ENCODE results near the gene MPPED2. TPM values are rescaled to one million over a fixed set of nuclear protein-coding genes. Genes with fewer than 3 reads are reported as not detected.

The MPPED2 gene
- total and polyA plus RNA-seq, 4 experiments from 2014 or later, result not detected

- Histone ChIP-seq H3K4me3 (ENCODE audit: low read length in 2 of 2) (no peak overlapping the region), H3K9me3 (ENCODE audit: control insufficient read depth in 1 of 2, low read length in 2 of 2) (no peaks in the 10 kb centered on the region), H3K27me3 (ENCODE audit: insufficient read depth, low read length) (no peaks in the 10 kb centered on the region), H3K36me3 (ENCODE audit: insufficient read depth, low read length) (no peaks in the 10 kb centered on the region), H3K27ac (ENCODE audit: low read depth, low read length) (no peak overlapping the region), H3K4me1 (ENCODE audit: insufficient read depth, low read length) (no peaks in the 10 kb centered on the region)
- intact Hi-C loops (cut with micrococcal nuclease), result no loop called here
- Mint-ChIP-seq H3K27ac (no peak overlapping the region), H3K4me3 (peak overlapping the region in 1 of 8 donors; percentile 37), H3K36me3 (no peaks in the 10 kb centered on the region), H3K9me3 (no peaks in the 10 kb centered on the region), H3K27me3 (peaks cover 3 to 13% of the 10 kb centered on the region in 2 donors), H3K4me1 (no peaks in the 10 kb centered on the region)
- ChIA-PET CTCF (ENCODE audit: partially characterized antibody) (no interaction called here), POLR2A (ENCODE audit: partially characterized antibody) (no interaction called here)
- no peak for DNase-seq
These were observed 163.5 kb downstream of the MPPED2 start for GRCh38 chr11:30422447-30423278.

DNA sequence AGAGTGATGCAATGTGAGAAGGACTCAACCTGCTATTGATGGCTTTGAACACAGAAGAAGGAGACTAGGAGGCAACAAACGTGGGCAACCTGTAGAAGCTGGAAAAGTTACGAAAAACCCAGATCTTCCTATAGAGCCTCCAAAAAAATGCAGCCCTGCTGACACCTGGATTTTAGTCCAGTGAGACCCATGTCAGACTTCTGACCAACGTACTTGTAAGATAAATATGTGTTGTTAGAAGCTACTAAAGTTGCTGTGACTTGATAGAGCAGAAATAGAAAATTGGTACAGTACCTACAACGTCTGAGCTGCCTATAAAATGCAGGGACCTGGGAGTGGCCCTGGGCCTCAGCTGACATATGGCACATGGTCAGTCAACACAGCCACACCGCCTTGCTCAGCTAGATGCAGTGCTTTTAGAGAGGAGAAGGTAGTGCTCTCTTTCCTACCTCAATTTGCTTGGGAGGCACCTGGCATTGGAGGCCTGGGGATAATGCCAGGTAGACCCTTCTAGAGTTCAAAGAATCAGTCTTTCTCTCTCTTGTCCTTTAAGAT lies 165.8 kb downstream of the MPPED2 start:
- Mint-ChIP-seq H3K27ac (no peak overlapping the region), H3K4me1 (no peaks in the 10 kb centered on the region), H3K27me3 (peaks cover 3 to 7% of the 10 kb centered on the region in 2 donors), H3K9me3 (no peaks in the 10 kb centered on the region), H3K36me3 (no peaks in the 10 kb centered on the region), H3K4me3 (no peak overlapping the region)
- ChIA-PET POLR2A (ENCODE audit: partially characterized antibody) (no interaction called here), CTCF (ENCODE audit: partially characterized antibody) (no interaction called here)
- intact Hi-C loops (cut with micrococcal nuclease), result no loop called here
- DNase-seq, result no peak
- Histone ChIP-seq H3K4me3 (ENCODE audit: low read length in 2 of 2) (no peak overlapping the region), H3K27me3 (ENCODE audit: insufficient read depth, low read length) (no peaks in the 10 kb centered on the region), H3K4me1 (ENCODE audit: insufficient read depth, low read length) (no peaks in the 10 kb centered on the region), H3K36me3 (ENCODE audit: insufficient read depth, low read length) (no peaks in the 10 kb centered on the region), H3K9me3 (ENCODE audit: control insufficient read depth in 1 of 2, low read length in 2 of 2) (no peaks in the 10 kb centered on the region), H3K27ac (ENCODE audit: low read depth, low read length) (no peak overlapping the region)

DNA sequence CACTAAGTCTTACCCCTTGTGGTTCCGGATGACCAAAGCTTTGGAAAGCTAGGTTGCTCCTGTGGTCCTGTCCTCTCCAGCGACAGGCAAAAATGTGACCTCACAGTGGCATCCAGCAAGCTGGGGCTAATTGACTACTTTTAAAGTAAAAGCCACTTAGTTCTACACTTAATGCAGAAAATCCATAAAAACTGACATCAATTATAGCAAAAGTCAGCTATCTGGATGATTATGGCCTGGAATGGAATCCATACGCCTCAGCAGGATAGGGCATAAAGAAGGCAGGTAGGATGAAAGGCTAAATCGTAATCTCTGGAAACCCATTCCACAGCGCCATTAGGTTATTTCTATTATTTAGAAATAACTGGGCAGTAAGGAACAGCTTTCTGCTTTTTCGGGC lies 171.3 kb downstream of the MPPED2 start:
- Histone ChIP-seq H3K27ac (ENCODE audit: low read depth, low read length) (no peak overlapping the region), H3K4me1 (ENCODE audit: insufficient read depth, low read length) (no peaks in the 10 kb centered on the region), H3K27me3 (ENCODE audit: insufficient read depth, low read length) (no peaks in the 10 kb centered on the region), H3K4me3 (ENCODE audit: low read length in 2 of 2) (no peak overlapping the region), H3K9me3 (ENCODE audit: control insufficient read depth in 1 of 2, low read length in 2 of 2) (no peaks in the 10 kb centered on the region), H3K36me3 (ENCODE audit: insufficient read depth, low read length) (no peaks in the 10 kb centered on the region)
- Mint-ChIP-seq H3K4me3 (no peak overlapping the region), H3K27me3 (peaks cover 2 to 4% of the 10 kb centered on the region in 2 donors), H3K4me1 (no peaks in the 10 kb centered on the region), H3K36me3 (no peaks in the 10 kb centered on the region), H3K9me3 (no peaks in the 10 kb centered on the region), H3K27ac (no peak overlapping the region)
- ChIA-PET CTCF (ENCODE audit: partially characterized antibody) (interaction anchor here (1.3 kb wide), 1 partner anchor 286 kb away, joined by 4 read pairs; no protein-coding TSS in a partner anchor), POLR2A (ENCODE audit: partially characterized antibody) (no interaction called here)
- no peak for DNase-seq
- intact Hi-C loops (cut with micrococcal nuclease), result no loop called here

DNA sequence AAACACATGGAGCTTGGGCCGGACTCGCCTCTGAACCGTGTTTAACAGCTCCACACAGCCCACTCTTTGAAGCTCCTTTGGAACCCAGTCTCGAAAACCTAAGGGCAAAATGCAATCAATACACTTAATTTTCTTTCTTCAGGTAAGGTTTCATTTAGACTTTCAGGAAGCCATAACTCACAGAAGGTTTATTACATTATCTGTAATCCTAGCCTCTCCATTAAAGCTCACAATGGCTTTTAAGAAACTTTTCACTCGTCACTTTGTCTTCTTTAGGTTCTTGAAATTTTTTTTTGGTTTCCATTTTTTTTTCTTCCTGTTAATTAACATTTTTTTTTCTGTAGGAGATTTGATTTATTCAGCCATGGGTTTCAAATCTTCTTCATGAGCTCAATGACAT lies 171.9 kb downstream of the MPPED2 start:
- Mint-ChIP-seq H3K27ac (no peak overlapping the region), H3K27me3 (peaks cover 0 to 5% of the 10 kb centered on the region in 2 donors), H3K9me3 (no peaks in the 10 kb centered on the region), H3K4me1 (no peaks in the 10 kb centered on the region), H3K4me3 (no peak overlapping the region), H3K36me3 (no peaks in the 10 kb centered on the region)
- intact Hi-C loops (cut with micrococcal nuclease), result no loop called here
- ChIA-PET CTCF (ENCODE audit: partially characterized antibody) (interaction anchor here (1.3 kb wide), 1 partner anchor 285 kb away, joined by 4 read pairs; no protein-coding TSS in a partner anchor), POLR2A (ENCODE audit: partially characterized antibody) (no interaction called here)
- Histone ChIP-seq H3K9me3 (ENCODE audit: control insufficient read depth in 1 of 2, low read length in 2 of 2) (no peaks in the 10 kb centered on the region), H3K4me3 (ENCODE audit: low read length in 2 of 2) (no peak overlapping the region), H3K4me1 (ENCODE audit: insufficient read depth, low read length) (no peaks in the 10 kb centered on the region), H3K27ac (ENCODE audit: low read depth, low read length) (no peak overlapping the region), H3K36me3 (ENCODE audit: insufficient read depth, low read length) (no peaks in the 10 kb centered on the region), H3K27me3 (ENCODE audit: insufficient read depth, low read length) (no peaks in the 10 kb centered on the region)
- DNase-seq, result no peak

- no peak for DNase-seq
- Mint-ChIP-seq H3K27me3 (peaks cover 0 to 5% of the 10 kb centered on the region in 2 donors), H3K9me3 (no peaks in the 10 kb centered on the region), H3K4me1 (no peaks in the 10 kb centered on the region), H3K36me3 (no peaks in the 10 kb centered on the region), H3K27ac (no peak overlapping the region), H3K4me3 (no peak overlapping the region)
- Histone ChIP-seq H3K4me1 (ENCODE audit: insufficient read depth, low read length) (no peaks in the 10 kb centered on the region), H3K4me3 (ENCODE audit: low read length in 2 of 2) (no peak overlapping the region), H3K27ac (ENCODE audit: low read depth, low read length) (no peak overlapping the region), H3K9me3 (ENCODE audit: control insufficient read depth in 1 of 2, low read length in 2 of 2) (no peaks in the 10 kb centered on the region), H3K27me3 (ENCODE audit: insufficient read depth, low read length) (no peaks in the 10 kb centered on the region), H3K36me3 (ENCODE audit: insufficient read depth, low read length) (no peaks in the 10 kb centered on the region)
- CTCF ChIA-PET (ENCODE audit: partially characterized antibody), result no interaction called here
- intact Hi-C loops (cut with micrococcal nuclease), result no loop called here
- POLR2A ChIA-PET (ENCODE audit: partially characterized antibody), result no interaction called here
These were observed 173.6 kb downstream of the MPPED2 start for GRCh38 chr11:30412509-30412908.

GRCh38 chr11:30411383-30411782 lies 174.8 kb downstream of the MPPED2 start:
- no peaks in the 10 kb centered on the region for H3K4me1 Mint-ChIP-seq
- H3K36me3 Mint-ChIP-seq, result no peaks in the 10 kb centered on the region
- DNase-seq, result no peak
- H3K9me3 Mint-ChIP-seq, result no peaks in the 10 kb centered on the region
- H3K4me3 Mint-ChIP-seq, result no peak overlapping the region
- CTCF ChIA-PET (ENCODE audit: partially characterized antibody), result no interaction called here
- no peak overlapping the region for H3K4me3 ChIP-seq (ENCODE audit: low read length in 2 of 2)
- no peaks in the 10 kb centered on the region for H3K27me3 ChIP-seq (ENCODE audit: insufficient read depth, low read length)
- POLR2A ChIA-PET (ENCODE audit: partially characterized antibody), result no interaction called here
- peaks cover 0 to 3% of the 10 kb centered on the region in 2 donors for H3K27me3 Mint-ChIP-seq
- H3K4me1 ChIP-seq (ENCODE audit: insufficient read depth, low read length), result no peaks in the 10 kb centered on the region
- intact Hi-C loops (cut with micrococcal nuclease), result no loop called here
- H3K9me3 ChIP-seq (ENCODE audit: control insufficient read depth in 1 of 2, low read length in 2 of 2), result no peaks in the 10 kb centered on the region
- H3K27ac Mint-ChIP-seq, result no peak overlapping the region
- H3K36me3 ChIP-seq (ENCODE audit: insufficient read depth, low read length), result no peaks in the 10 kb centered on the region
- no peak overlapping the region for H3K27ac ChIP-seq (ENCODE audit: low read depth, low read length)

DNA sequence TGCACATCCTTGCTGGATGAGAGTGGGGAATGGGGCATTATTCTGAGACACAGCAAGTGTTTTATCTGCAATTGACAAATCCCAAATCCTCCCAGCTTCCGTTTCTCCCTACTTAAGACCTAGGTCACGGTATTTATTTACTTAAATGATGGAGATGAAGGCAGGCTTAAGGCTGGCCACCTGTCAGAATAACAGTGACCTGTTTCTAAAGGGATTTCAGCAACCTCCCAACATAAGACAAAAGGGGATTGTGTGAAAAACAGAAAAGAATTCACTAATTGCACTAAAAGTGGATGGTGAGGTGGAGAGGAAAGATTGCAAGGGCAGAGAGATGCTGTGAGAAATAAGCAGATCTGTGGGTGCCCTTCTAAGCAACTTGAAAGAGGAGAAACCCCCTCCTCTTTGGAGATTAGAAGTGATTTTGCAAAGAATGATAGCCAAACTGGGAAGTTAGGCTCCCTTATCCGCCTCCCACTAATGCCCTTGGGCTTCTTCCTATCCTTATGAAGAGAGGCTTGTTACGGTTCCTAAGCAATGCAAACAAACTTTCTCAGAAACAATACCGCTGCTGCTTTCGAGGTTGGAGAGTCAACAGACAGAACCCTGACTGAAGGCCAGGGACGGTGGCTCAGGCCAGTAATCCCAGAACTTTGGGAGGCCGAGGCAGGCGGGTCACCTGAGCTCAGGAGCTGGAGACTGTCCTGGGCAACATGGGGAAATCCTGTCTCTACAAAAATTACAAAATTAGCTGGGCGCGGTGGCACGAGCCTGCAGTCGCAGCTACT lies 179.0 kb downstream of the MPPED2 start:
- H3K9me3 Mint-ChIP-seq, result no peaks in the 10 kb centered on the region
- no peak overlapping the region for H3K4me3 Mint-ChIP-seq
- Histone ChIP-seq H3K27me3 (ENCODE audit: insufficient read depth, low read length) (no peaks in the 10 kb centered on the region), H3K4me3 (ENCODE audit: low read length in 2 of 2) (no peak overlapping the region), H3K4me1 (ENCODE audit: insufficient read depth, low read length) (no peaks in the 10 kb centered on the region), H3K9me3 (ENCODE audit: control insufficient read depth in 1 of 2, low read length in 2 of 2) (no peaks in the 10 kb centered on the region), H3K27ac (ENCODE audit: low read depth, low read length) (no peak overlapping the region), H3K36me3 (ENCODE audit: insufficient read depth, low read length) (no peaks in the 10 kb centered on the region)
- H3K27ac Mint-ChIP-seq, result no peak overlapping the region
- H3K36me3 Mint-ChIP-seq, result no peaks in the 10 kb centered on the region
- no peaks in the 10 kb centered on the region for H3K4me1 Mint-ChIP-seq
- intact Hi-C loops (cut with micrococcal nuclease), result no loop called here
- peaks cover 0 to 4% of the 10 kb centered on the region in 2 donors for H3K27me3 Mint-ChIP-seq
- ChIA-PET POLR2A (ENCODE audit: partially characterized antibody) (no interaction called here), CTCF (ENCODE audit: partially characterized antibody) (no interaction called here)
- DNase-seq, result no peak

Data from CD4-positive, alpha-beta memory T cell (primary cell).